HG03354 (cell line): ENCODE measurements around the gene UBL4A.

Experiments used
- ATAC-seq: cut with Tn5 transposase; IDR thresholded peaks from one replicate; pipeline ENCODE4 v1.9.1; 2021; ENCODE audit warnings: mild to moderate bottlenecking; ENCODE audit not compliant: unreplicated experiment, poor library complexity, severe bottlenecking

The UBL4A gene

GRCh38 chrX:154443479-154443910, 42.9 kb downstream of the UBL4A start:
- ATAC-seq: peak; percentile 5

DNA sequence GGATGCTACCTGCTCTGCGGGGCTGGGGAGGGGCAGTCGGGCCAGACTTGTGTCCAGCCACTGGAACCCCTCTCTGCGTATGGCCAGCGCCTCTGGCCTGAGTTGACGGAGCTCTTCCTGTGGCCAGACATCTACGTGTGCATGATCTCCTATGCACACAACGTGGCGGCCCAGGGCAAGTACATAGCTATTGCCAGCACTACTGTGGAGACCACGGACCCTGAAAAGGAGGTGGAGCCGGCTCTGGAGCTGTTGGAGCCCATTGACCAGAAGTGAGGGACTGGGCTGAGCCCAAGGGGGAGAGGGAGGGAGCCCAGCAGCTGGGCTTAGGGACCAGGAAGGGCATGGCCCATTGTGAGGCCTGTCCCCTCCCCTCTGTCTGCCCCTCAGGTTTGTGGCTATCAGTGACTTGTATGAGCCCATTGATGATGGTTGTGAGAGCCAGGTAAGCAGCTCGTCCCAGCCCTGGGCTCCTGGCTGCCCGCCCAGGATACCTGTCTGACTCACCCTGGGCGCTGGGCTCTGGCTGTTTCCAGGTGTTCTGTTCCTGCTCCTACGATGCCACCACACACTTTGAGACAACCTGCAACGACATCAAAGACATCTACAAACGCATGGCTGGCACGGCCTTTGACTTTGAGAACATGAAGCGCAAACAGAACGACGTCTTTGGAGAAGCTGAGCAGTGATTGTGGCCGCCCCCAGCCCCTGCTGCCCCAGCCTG, 44.3 kb downstream of the UBL4A start:
- no peak for ATAC-seq

DNA sequence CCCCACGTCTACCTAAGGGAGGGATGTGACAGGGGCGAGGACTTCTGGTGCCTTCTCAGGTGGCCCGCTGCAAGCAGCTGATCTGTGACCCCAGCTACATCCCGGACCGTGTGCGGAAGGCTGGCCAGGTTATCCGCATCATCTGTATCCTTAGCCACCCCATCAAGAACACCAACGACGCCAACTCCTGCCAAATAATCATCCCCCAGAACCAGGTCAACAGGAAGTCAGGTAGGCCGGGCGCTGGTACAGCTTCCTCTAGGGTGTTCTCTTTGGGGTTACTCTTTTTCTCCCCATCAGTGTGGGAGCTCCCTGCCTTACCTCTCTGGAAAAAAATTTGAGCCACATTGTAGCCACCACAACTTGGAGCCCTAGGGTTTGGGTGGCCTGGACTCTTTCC, 44.9 kb downstream of the UBL4A start:
- ATAC-seq: no peak

DNA sequence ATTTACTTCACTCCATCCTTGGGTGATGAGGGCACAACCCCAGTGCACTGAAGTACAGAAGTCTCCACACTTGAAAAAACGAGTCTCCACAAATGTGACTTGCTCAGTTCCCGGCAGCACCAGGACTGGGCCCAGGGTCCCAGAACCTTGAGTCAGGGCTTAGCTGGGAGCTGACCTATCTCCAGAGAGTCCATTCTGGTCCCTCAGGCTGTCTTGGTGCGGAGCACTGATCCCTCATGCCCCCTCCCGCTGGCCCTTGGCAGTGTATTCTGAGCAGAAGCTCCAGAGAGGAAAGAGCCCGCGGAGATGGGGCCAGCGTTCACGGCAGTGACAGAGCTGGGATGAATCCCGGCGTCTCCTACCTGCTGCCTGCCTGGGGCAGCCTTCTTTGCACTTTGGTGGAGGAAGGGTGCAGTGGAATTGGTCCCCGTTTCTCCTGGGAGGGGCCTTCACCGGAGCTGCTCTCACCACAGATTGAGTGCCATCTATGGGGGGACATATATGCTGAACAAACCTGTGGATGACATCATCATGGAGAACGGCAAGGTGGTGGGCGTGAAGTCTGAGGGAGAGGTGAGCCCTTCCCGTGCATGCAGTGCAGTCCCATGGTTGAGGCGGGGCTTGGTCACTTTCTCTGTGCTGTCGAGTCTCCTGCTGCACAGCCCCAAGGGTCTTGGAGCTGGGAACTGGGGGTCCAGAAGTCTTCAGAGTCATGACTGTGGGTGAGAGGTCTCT, 45.6 kb downstream of the UBL4A start:
- no peak for ATAC-seq

- ATAC-seq: no peak
These were observed 46.6 kb downstream of the UBL4A start for GRCh38 chrX:154439841-154440240.

GRCh38 chrX:154437971-154438893, 48.2 kb downstream of the UBL4A start:
- no peak for ATAC-seq

DNA sequence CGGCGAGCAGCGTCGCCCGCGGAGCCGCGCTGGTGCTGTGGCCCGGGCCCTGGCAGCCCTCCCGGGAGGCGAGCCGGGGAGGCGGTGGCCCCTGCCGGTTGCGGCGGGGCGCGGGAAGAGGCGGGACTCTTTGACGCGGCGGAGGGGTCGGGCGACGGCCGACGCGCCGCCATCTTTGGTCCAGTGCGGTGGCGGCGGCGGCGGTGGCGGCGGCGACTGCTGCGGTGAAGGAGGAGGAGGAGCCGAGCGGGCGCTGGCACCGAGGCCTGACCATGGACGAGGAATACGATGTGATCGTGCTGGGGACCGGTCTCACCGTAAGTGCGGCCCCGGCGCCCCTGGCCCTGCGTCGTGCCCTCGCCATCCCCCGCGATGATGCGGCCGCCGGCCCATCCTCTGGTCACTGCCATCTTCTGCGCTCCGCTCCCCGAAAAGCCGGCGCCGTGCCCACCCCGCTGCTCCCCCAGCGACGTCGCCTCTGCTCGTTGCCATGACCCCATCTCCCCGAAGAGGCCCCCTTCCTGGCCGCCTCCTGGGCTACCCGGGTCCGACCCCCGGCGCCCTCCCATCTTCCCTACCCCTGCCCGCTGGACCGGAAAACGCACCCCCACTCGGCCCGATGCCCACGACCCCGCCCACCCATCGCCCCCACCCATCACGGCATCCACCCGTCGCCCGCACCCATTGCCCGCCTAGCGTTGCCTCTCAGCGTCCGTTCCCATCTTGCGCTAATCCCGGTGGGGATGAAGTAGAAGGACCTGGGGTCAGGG, 49.2 kb downstream of the UBL4A start, which contains the start of gene GDI1:
TSS of gene GDI1 (plus strand) at position 172 of the 770 bp plus-strand sequence. CDS start at position 273, 101 bp downstream.
- ATAC-seq: peak; percentile 47

DNA sequence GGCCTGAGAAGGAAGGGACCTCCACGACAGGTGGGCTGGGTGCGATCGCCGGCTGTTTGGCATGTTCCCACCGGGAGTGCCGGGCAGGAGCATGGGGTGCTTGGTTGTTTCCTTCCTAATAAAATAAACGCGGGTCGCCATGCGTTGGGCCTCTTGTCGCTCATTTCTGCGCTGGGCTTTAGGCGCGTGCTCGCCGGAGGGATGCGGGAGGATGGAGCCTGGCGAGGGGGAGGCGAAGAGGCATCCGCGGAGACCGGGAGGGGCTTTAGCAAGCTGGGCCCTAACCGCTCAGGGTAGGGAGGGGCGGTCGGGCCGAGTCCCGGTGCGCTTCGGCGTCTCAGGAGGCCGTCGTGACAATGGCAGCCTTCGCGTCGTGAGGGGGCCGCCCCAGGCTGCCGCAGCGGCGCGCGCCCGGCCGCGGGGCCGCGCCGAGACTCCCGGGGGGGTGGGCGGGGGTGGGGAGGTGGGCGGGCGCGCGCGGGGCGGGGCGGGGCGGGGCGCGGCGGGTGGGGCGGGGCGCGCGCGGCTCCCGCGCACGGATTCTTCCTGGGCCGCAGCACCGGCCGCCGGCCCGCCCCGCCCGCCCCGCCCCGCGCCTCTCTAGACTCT, 49.9 kb downstream of the UBL4A start:
- ATAC-seq: peak; percentile 46

DNA sequence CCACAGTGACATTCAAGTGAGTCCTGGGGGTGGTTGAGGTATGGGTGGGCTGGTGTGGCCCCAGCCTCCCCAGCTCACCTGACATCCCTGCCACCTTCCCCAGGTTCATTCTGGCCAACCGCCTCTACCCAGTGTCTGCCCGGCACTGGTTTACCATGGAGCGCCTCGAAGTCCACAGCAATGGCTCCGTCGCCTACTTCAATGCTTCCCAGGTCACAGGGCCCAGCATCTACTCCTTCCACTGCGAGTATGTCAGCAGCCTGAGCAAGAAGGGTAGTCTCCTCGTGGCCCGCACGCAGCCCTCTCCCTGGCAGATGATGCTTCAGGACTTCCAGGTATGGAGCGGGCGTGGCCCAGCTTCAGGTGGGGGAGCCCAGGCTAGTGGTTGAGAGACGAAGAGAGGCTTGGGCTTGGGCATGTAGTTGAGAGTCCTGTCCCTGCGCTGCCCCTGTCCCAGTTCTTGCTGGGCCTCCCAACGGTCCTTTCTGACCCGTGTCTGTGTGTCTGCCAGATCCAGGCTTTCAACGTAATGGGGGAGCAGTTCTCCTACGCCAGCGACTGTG, 51.2 kb downstream of the UBL4A start:
- ATAC-seq: no peak

DNA sequence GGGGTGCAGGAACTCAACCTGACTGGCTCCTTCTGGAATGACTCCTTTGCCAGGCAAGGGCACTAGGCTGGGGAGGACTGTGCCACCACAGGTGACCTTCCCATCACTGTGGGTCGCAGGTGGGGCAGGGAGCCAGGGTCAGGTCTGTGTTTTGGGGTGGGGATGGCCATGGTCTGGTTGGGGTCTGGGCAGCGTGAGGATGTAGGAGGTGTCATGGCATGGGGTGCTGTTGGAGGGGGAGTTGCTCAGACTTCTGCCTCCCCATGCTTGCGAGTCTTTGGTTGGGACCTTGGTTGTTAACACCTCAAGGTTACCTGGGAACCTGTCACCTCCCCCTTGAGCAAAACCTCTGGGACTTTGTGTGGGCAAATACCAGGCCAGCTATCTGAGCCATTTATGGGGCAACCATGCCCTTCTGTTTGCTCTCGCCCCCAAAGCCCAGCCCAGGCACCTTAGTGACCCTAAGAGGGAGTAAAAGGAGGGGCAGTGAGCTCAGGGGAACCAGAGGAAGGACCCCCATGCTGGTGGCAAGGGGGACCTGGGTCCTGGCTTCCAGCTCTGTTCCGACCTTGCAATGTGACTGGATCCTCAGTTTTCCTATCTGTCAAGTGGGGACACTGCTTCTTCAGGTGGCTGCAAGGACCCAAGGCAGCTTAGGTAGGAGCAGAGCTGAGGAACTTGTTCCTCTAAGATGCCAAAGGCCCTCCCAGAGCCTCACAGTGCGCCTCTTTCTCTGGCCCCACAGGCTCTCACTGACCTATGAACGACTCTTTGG, 51.8 kb downstream of the UBL4A start:
- ATAC-seq: no peak
